Uterus (tissue), 4 donors: ENCODE results near the gene CTTNBP2NL. TPM values are rescaled to one million over a fixed set of nuclear protein-coding genes. Genes with fewer than 3 reads are reported as not detected.

Experiments used
- DNase-seq, 2 donors: peaks; one replicate each; pipeline ENCODE4 v3.0.0-alpha.2; 2019 to 2020
- H3K27ac ChIP-seq, 2 donors: fragments of 200-600 bp; sonication (generic); 1 replicate in 1 of 2; 2 replicates in 1 of 2; pipeline ENCODE4 v1.5.1; 2016 to 2018
- H3K27me3 ChIP-seq, 2 donors: fragments of 200-600 bp; sonication (generic); one replicate each; pipeline ENCODE4 v1.5.1; 2018 to 2019; ENCODE audit warnings: control low read depth in 1 of 2
- H3K36me3 ChIP-seq, 2 donors: fragments of 200-600 bp; sonication (generic); one replicate each; pipeline ENCODE4 v1.5.1; 2019; ENCODE audit warnings: control low read depth in 1 of 2
- H3K4me1 ChIP-seq, 2 donors: fragments of 200-600 bp; sonication (generic); one replicate each; pipeline ENCODE4 v1.5.1; 2018 to 2019; ENCODE audit warnings: control low read depth in 1 of 2
- H3K4me3 ChIP-seq, 2 donors: fragments of 200-600 bp; sonication (generic); 1 replicate in 1 of 2; 2 replicates in 1 of 2; pipeline ENCODE4 v1.5.1; 2018 to 2019; ENCODE audit warnings: mild to moderate bottlenecking in 1 of 2
- H3K9me3 ChIP-seq, 2 donors: fragments of 200-600 bp; sonication (generic); one replicate each; pipeline ENCODE4 v1.5.1; 2019; ENCODE audit warnings: control low read depth in 1 of 2
- CTCF ChIP-seq, 4 experiments: fragments of 200-600 bp in 2 of 4; fragments of 450-650 bp in 2 of 4; sonication (generic) in 2 of 4; IDR thresholded peaks; one replicate each; pipeline ENCODE4 v1.5.1; 2016 to 2019; ENCODE audit warnings: antibody characterized with exemption in 4 of 4, mild to moderate bottlenecking in 2 of 4, moderate library complexity in 1 of 4
- POLR2A ChIP-seq, 2 donors: fragments of 450-650 bp; IDR thresholded peaks; one replicate each; pipeline ENCODE4 v1.6.1; 2016; ENCODE audit warnings: antibody characterized with exemption in 2 of 2, mild to moderate bottlenecking in 1 of 2, moderate library complexity in 1 of 2
- intact Hi-C: fragments of 100-400 bp; cut with DNase I; formaldehyde crosslinking; loops from one replicate; pipeline ENCODE4 v1.15.1; 2023; ENCODE audit warnings: low total_unique reads
- total RNA-seq, 4 donors: library from RNA; depleted of rRNA in 3 of 4; stranded (reverse); fragments of >200 nt in 3 of 4; gene quantifications; one replicate each; pipeline versions ENCODE4 v1.1.0 to v1.2.4, GENCODE V29; 2014 to 2023
- donor health status: DM: yes; HTN: yes; CAD: no.

The CTTNBP2NL gene
- total RNA-seq, 4 donors from 2014 or later = 9.4 to 60.5 (median 15.6) TPM

GRCh38 chr1:112406771-112407170 is 10.8 kb downstream of the CTTNBP2NL start:
- intact Hi-C loops = no loop called here
- Histone ChIP-seq H3K9me3 (no peaks in the 10 kb centered on the region), H3K27me3 (no peaks in the 10 kb centered on the region), H3K4me1 (peaks cover 0 to 6% of the 10 kb centered on the region in 2 donors), H3K36me3 (peaks cover 0 to 1% of the 10 kb centered on the region in 2 donors), H3K4me3 (no peak overlapping the region), H3K27ac (no peak overlapping the region)
- no peak for DNase-seq
- TF ChIP-seq POLR2A (IDR thresholded peaks at IDR 0.05) = no peak
- TF ChIP-seq CTCF (IDR thresholded peaks at IDR 0.05) = no peak

- Histone ChIP-seq H3K4me3 (no peak overlapping the region), H3K27ac (no peak overlapping the region), H3K9me3 (no peaks in the 10 kb centered on the region), H3K36me3 (peaks cover 0 to 3% of the 10 kb centered on the region in 2 donors), H3K4me1 (no peaks in the 10 kb centered on the region), H3K27me3 (no peaks in the 10 kb centered on the region)
- TF ChIP-seq POLR2A (IDR thresholded peaks at IDR 0.05) = no peak
- no peak for TF ChIP-seq CTCF (IDR thresholded peaks at IDR 0.05)
- intact Hi-C loops = no loop called here
- no peak for DNase-seq
Measured at GRCh38 chr1:112409414-112409813, 13.4 kb downstream of the CTTNBP2NL start.

- Histone ChIP-seq H3K4me3 (no peak overlapping the region), H3K27ac (no peak overlapping the region), H3K36me3 (peaks cover 0 to 3% of the 10 kb centered on the region in 2 donors), H3K27me3 (no peaks in the 10 kb centered on the region), H3K9me3 (no peaks in the 10 kb centered on the region), H3K4me1 (no peaks in the 10 kb centered on the region)
- TF ChIP-seq CTCF (IDR thresholded peaks at IDR 0.05) (no peak), POLR2A (IDR thresholded peaks at IDR 0.05) (no peak)
- intact Hi-C loops = no loop called here
- DNase-seq = no peak
Measured at GRCh38 chr1:112410673-112411072, 14.7 kb downstream of the CTTNBP2NL start.

GRCh38 chr1:112417271-112417670 is 21.3 kb downstream of the CTTNBP2NL start:
- no peak for DNase-seq
- Histone ChIP-seq H3K27me3 (no peaks in the 10 kb centered on the region), H3K27ac (no peak overlapping the region), H3K4me1 (no peaks in the 10 kb centered on the region), H3K4me3 (no peak overlapping the region), H3K36me3 (no peaks in the 10 kb centered on the region), H3K9me3 (no peaks in the 10 kb centered on the region)
- intact Hi-C loops = no loop called here
- no peak for TF ChIP-seq CTCF (IDR thresholded peaks at IDR 0.05)
- no peak for TF ChIP-seq POLR2A (IDR thresholded peaks at IDR 0.05)

GRCh38 chr1:112418099-112418892 is 22.3 kb downstream of the CTTNBP2NL start:
- intact Hi-C loops = no loop called here
- TF ChIP-seq POLR2A (IDR thresholded peaks at IDR 0.05) = no peak
- TF ChIP-seq CTCF (IDR thresholded peaks at IDR 0.05) = no peak
- no peaks in the 10 kb centered on the region for H3K27me3 ChIP-seq
- H3K4me3 ChIP-seq = no peak overlapping the region
- H3K27ac ChIP-seq = no peak overlapping the region
- DNase-seq = no peak
- no peaks in the 10 kb centered on the region for H3K9me3 ChIP-seq
- no peaks in the 10 kb centered on the region for H3K4me1 ChIP-seq
- H3K36me3 ChIP-seq = no peaks in the 10 kb centered on the region
